HepG2 (cell line): ENCODE data around the gene C2CD2. TPM values are rescaled to one million over a fixed set of nuclear protein-coding genes. Genes with fewer than 3 reads are reported as not detected.
A peak's percentile ranks its signal among the peaks of the same experiment; 100 is the strongest.

Experiments used
- FOXJ3 ChIP-seq: sonication (generic); formaldehyde crosslinking; IDR thresholded peaks from 2 replicates; pipeline ENCODE4 v1.4.0; 2020; ENCODE audit warnings: missing genetic modification reagents, mild to moderate bottlenecking, borderline replicate concordance
- NCOA5 ChIP-seq: sonication (generic); formaldehyde crosslinking; IDR thresholded peaks from 2 replicates; pipeline ENCODE4 v1.4.0; 2020; ENCODE audit warnings: missing genetic modification reagents
- NR0B2 ChIP-seq: sonication (generic); formaldehyde crosslinking; IDR thresholded peaks from 2 replicates; pipeline ENCODE4 v1.4.0; 2020; ENCODE audit warnings: mild to moderate bottlenecking, missing genetic modification reagents
- PITX1 ChIP-seq: sonication (generic); formaldehyde crosslinking; IDR thresholded peaks from 2 replicates; pipeline ENCODE4 v1.5.1; 2020; ENCODE audit warnings: mild to moderate bottlenecking, missing genetic modification reagents
- SOX6 ChIP-seq, 2 experiments: fragments of 450-650 bp in 1 of 2; sonication (generic) in 1 of 2; formaldehyde crosslinking in 1 of 2; IDR thresholded peaks; 2 replicates each; pipeline versions ENCODE4 v1.4.0 to v1.6.1; 2017 to 2020; ENCODE audit warnings: antibody characterized with exemption in 1 of 2, mild to moderate bottlenecking in 1 of 2, missing genetic modification reagents in 1 of 2
- SYNCRIP ChIP-seq: fragments of 200-400 bp; formaldehyde crosslinking; IDR thresholded peaks from 2 replicates; pipeline ENCODE4 v1.6.1; 2018; ENCODE audit warnings: mild to moderate bottlenecking, low read depth, low read length; ENCODE audit not compliant: insufficient read depth
- TFDP2 ChIP-seq: sonication (generic); formaldehyde crosslinking; IDR thresholded peaks from 2 replicates; pipeline ENCODE4 v1.4.0; 2020; ENCODE audit warnings: missing genetic modification reagents
- ZBTB34 ChIP-seq: sonication (generic); formaldehyde crosslinking; IDR thresholded peaks from 2 replicates; pipeline ENCODE4 v1.8.0; 2022; ENCODE audit warnings: mild to moderate bottlenecking, missing genetic modification reagents
- ZNF318 ChIP-seq: sonication (generic); formaldehyde crosslinking; IDR thresholded peaks from 2 replicates; pipeline ENCODE4 v1.4.0; 2020; ENCODE audit warnings: mild to moderate bottlenecking, missing genetic modification reagents
- ZNF431 ChIP-seq: sonication (generic); formaldehyde crosslinking; IDR thresholded peaks from 2 replicates; pipeline ENCODE4 v1.9.0; 2022; ENCODE audit warnings: missing genetic modification reagents, low read depth, mild to moderate bottlenecking, borderline replicate concordance
- ZUFSP ChIP-seq: sonication (generic); formaldehyde crosslinking; IDR thresholded peaks from 2 replicates; pipeline ENCODE4 v1.9.0; 2021; ENCODE audit warnings: missing genetic modification reagents, mild to moderate bottlenecking, borderline replicate concordance
- polyA plus RNA-seq, 8 experiments: library from polyadenylated mRNA; depleted of rRNA in 3 of 8; stranded (reverse) in 7 of 8; unstranded in 1 of 8; fragments of >200 nt; fragmentation: Illumina TruSeq in 4 of 8; extraction: Trizol in 4 of 8; gene quantifications; 2 replicates each; pipeline versions ENCODE4 v1.2.1 to v1.2.3, GENCODE V29; 2011 to 2016; ENCODE audit warnings: low read depth in 4 of 8, missing spikeins in 1 of 8, mixed read lengths in 1 of 8; ENCODE audit not compliant: insufficient read depth in 1 of 8
- total RNA-seq, 5 experiments: library from RNA; depleted of rRNA; stranded (reverse); fragments of >200 nt; fragmentation: Illumina TruSeq; extraction: Trizol; gene quantifications; 2 replicates each; pipeline ENCODE4 v1.2.3, GENCODE V29; 2016; ENCODE audit warnings: low read depth in 1 of 5
- TF ChIP-seq, protein P1 (sequence below): conservative IDR thresholded peaks from 2 replicates; pipeline ENCODE4 v1.6.1; 2018; ENCODE audit warnings: missing genetic modification reagents

C2CD2 gene
- total and polyA plus RNA-seq, 2 of the 13 experiments (the other 11 are each of a cell fraction or from before 2014, with no cell fraction given) = 12.5 to 19.7 TPM

- TF ChIP-seq PITX1 (CRISPR knock-in tag) (peak; percentile 80; the same call in 1 of the 2 replicates), NCOA5 (CRISPR knock-in tag) (no peak), ZBTB34 (CRISPR knock-in tag) (no peak), SOX6 (IDR thresholded peaks at IDR 0.05) (no peak), SOX6 (CRISPR knock-in tag; IDR thresholded peaks at IDR 0.05) (no peak), ZNF431 (CRISPR knock-in tag) (no peak), FOXJ3 (CRISPR knock-in tag) (0 out of 2 replicates have a peak, but pooled peaks have one; percentile 47), ZUFSP (CRISPR knock-in tag) (no peak), SYNCRIP (no peak), TFDP2 (CRISPR knock-in tag) (no peak), ZNF318 (CRISPR knock-in tag) (no peak), NR0B2 (CRISPR knock-in tag) (no peak)
- TF ChIP-seq, protein P1, sequence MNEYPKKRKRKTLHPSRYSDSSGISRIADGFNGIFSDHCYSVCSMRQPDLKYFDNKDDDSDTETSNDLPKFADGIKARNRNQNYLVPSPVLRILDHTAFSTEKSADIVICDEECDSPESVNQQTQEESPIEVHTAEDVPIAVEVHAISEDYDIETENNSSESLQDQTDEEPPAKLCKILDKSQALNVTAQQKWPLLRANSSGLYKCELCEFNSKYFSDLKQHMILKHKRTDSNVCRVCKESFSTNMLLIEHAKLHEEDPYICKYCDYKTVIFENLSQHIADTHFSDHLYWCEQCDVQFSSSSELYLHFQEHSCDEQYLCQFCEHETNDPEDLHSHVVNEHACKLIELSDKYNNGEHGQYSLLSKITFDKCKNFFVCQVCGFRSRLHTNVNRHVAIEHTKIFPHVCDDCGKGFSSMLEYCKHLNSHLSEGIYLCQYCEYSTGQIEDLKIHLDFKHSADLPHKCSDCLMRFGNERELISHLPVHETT (CRISPR knock-in tag) = no peak
These were observed 4.4 kb upstream of the C2CD2 start (continued) for GRCh38 chr21:41957991-41958766.
